Epithelial cell of esophagus (primary cell): Measurements from ENCODE around the gene CDKAL1.

Experiments used
- DNase-seq: peaks from one replicate; pipeline ENCODE4 v3.0.0; 2010; ENCODE audit warnings: low read depth
- H3K4me3 ChIP-seq: 2 replicates; pipeline ENCODE4 v1.5.1; 2011; ENCODE audit warnings: mild to moderate bottlenecking, low read length, control low read depth
- TF ChIP-seq, protein P1 (sequence below): IDR thresholded peaks from 2 replicates; pipeline ENCODE4 v1.5.1; 2011; ENCODE audit warnings: low read depth, mild to moderate bottlenecking, low read length, control low read depth, inconsistent platforms; ENCODE audit not compliant: insufficient read depth; ENCODE audit errors: missing control alignments

Gene CDKAL1

DNA sequence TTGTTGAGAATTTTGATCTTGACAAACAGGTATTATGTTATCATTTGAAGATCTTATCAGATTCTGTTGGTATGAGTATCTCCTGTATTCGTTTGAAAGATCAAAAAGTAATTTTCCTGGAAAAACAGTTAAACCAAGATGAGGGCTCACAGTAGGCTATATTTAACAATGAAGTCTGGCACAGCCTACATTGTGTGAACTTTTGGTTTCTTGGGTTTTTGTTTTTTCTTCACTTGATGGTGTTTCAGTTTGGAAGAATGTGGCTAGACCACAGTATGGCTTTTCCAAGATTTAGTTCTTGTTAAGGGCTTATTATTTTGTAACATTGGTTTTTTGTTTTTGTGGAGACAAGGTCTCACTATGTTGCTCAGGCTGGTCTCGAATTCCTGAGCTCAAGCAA, 306.4 kb downstream of the CDKAL1 start:
- TF ChIP-seq, protein P1, sequence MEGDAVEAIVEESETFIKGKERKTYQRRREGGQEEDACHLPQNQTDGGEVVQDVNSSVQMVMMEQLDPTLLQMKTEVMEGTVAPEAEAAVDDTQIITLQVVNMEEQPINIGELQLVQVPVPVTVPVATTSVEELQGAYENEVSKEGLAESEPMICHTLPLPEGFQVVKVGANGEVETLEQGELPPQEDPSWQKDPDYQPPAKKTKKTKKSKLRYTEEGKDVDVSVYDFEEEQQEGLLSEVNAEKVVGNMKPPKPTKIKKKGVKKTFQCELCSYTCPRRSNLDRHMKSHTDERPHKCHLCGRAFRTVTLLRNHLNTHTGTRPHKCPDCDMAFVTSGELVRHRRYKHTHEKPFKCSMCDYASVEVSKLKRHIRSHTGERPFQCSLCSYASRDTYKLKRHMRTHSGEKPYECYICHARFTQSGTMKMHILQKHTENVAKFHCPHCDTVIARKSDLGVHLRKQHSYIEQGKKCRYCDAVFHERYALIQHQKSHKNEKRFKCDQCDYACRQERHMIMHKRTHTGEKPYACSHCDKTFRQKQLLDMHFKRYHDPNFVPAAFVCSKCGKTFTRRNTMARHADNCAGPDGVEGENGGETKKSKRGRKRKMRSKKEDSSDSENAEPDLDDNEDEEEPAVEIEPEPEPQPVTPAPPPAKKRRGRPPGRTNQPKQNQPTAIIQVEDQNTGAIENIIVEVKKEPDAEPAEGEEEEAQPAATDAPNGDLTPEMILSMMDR, result no peak
- DNase-seq, result no peak
- H3K4me3 ChIP-seq, result no peak overlapping the region

- H3K4me3 ChIP-seq, result no peak overlapping the region
- TF ChIP-seq, protein P1, result no peak
- no peak for DNase-seq
Measured at GRCh38 chr6:20841806-20842205, 307.5 kb downstream of the CDKAL1 start.

DNA sequence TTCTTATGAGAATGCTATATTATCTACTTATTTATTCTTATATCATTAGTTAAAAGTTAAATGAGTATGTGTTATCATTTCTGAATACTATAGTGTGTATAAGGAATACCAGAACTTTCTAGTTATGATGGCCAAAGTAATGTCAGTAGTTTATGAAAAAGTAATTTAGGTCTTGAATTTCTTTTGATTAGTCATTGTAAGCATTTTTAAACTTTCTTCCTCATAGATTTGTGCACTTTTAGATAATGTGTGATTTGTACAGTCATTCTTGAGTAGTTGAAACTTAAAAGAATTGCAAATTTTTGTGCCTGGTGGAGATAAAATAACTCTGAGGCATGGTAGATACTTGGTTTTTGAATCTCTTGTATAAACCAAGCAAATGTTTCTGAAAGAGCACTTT, 311.3 kb downstream of the CDKAL1 start:
- DNase-seq, result no peak

GRCh38 chr6:20846602-20847028, 312.4 kb downstream of the CDKAL1 start:
- peak; percentile 12 for DNase-seq
- TF ChIP-seq, protein P1, result no peak
- H3K4me3 ChIP-seq, result no peak overlapping the region

More for the DNA sequence above, 311.3 kb downstream of the CDKAL1 start:
- no peak overlapping the region for H3K4me3 ChIP-seq
- TF ChIP-seq, protein P1, result no peak

GRCh38 chr6:20847904-20848303, 313.6 kb downstream of the CDKAL1 start:
- no peak for DNase-seq
- TF ChIP-seq, protein P1, result no peak
- H3K4me3 ChIP-seq, result no peak overlapping the region

- TF ChIP-seq, protein P1, result no peak
- DNase-seq, result no peak
- no peak overlapping the region for H3K4me3 ChIP-seq
Measured at GRCh38 chr6:20850686-20851416, 316.6 kb downstream of the CDKAL1 start.

DNA sequence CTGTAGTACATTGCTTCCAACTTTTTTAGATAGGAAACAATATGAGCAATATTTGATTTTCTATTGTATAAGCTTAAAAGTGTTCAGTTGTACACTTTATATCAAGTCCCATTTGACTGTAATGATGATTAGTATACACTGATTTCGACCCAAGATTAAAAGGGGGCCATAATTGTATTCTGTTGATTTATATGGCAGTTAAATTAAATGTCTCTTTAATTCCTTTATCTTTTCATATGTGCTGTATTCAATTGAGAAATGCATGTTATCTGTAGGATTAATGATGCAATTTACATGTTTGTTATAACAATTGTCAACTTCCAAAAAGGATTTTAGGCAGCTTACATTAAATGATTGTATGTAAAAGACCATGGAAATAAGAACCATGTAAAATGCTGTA, 317.5 kb downstream of the CDKAL1 start:
- TF ChIP-seq, protein P1, result no peak
- no peak for DNase-seq
- no peak overlapping the region for H3K4me3 ChIP-seq
